ENCODE results near the gene SLC48A1. TPM values are rescaled to one million over a fixed set of nuclear protein-coding genes. Genes with fewer than 3 reads are reported as not detected.
A peak's percentile ranks its signal among the peaks of the same experiment; 100 is the strongest.

The SLC48A1 gene
- polyA plus RNA-seq, 4 donors = 53.7 to 63.0 (median 58.3) TPM

- no peak for DNase-seq (ENCODE audit: low read depth in 4 of 4, low spot score in 3 of 4)
Measured at GRCh38 chr12:47775100-47775911, 2.3 kb downstream of the SLC48A1 start.

GRCh38 chr12:47776471-47777143, 3.6 kb downstream of the SLC48A1 start:
- DNase-seq (ENCODE audit: low read depth in 4 of 4, low spot score in 3 of 4) = no peak

GRCh38 chr12:47777151-47777550, 4.1 kb downstream of the SLC48A1 start:
- no peak for DNase-seq (ENCODE audit: low read depth in 4 of 4, low spot score in 3 of 4)

- DNase-seq (ENCODE audit: low read depth in 4 of 4, low spot score in 3 of 4) = no peak
Measured at GRCh38 chr12:47777741-47778558, 4.9 kb downstream of the SLC48A1 start.

GRCh38 chr12:47778881-47779280, 5.8 kb downstream of the SLC48A1 start:
- no peak for DNase-seq (ENCODE audit: low read depth in 4 of 4, low spot score in 3 of 4)

- DNase-seq (ENCODE audit: low read depth in 4 of 4, low spot score in 3 of 4) = peak; percentile 78 to 86 (median 82)
Measured at GRCh38 chr12:47779301-47779942, 6.4 kb downstream of the SLC48A1 start.

GRCh38 chr12:47779943-47780504, 7.0 kb downstream of the SLC48A1 start:
- DNase-seq (ENCODE audit: low read depth in 4 of 4, low spot score in 3 of 4) = no peak

GRCh38 chr12:47781479-47782371, 8.7 kb downstream of the SLC48A1 start:
- DNase-seq (ENCODE audit: low read depth in 4 of 4, low spot score in 3 of 4) = no peak

- no peak for DNase-seq (ENCODE audit: low read depth in 4 of 4, low spot score in 3 of 4)
Measured at GRCh38 chr12:47782372-47782770, 9.3 kb downstream of the SLC48A1 start.

GRCh38 chr12:47783024-47783755, 10.2 kb downstream of the SLC48A1 start:
- no peak for DNase-seq (ENCODE audit: low read depth in 4 of 4, low spot score in 3 of 4)

- DNase-seq (ENCODE audit: low read depth in 4 of 4, low spot score in 3 of 4) = no peak
Measured at GRCh38 chr12:47783821-47784819, 11.1 kb downstream of the SLC48A1 start.

- DNase-seq (ENCODE audit: low read depth in 4 of 4, low spot score in 3 of 4) = no peak
Measured at GRCh38 chr12:47785036-47785886, 12.2 kb downstream of the SLC48A1 start.

- no peak for DNase-seq (ENCODE audit: low read depth in 4 of 4, low spot score in 3 of 4)
Measured at GRCh38 chr12:47785887-47786661, 13.0 kb downstream of the SLC48A1 start.

- no peak for DNase-seq (ENCODE audit: low read depth in 4 of 4, low spot score in 3 of 4)
Measured at GRCh38 chr12:47786662-47787280, 13.7 kb downstream of the SLC48A1 start.

GRCh38 chr12:47787596-47788319, 14.7 kb downstream of the SLC48A1 start:
- no peak for DNase-seq (ENCODE audit: low read depth in 4 of 4, low spot score in 3 of 4)
